ENCODE data around the gene MT3. TPM values are rescaled to one million over a fixed set of nuclear protein-coding genes. Genes with fewer than 3 reads are reported as not detected.
"Not testable (repeated sequence)": the region's sequence is repeated elsewhere in the genome, so short reads cannot be mapped to it uniquely, and the experiment has no call there.

The MT3 gene
- total RNA-seq, 1 experiment from 2014 or later, result not detected

GRCh38 chr16:56610017-56610608 lies 20.8 kb downstream of the MT3 start:
- DNase-seq (ENCODE audit: low read depth), result peak; percentile 92

DNA sequence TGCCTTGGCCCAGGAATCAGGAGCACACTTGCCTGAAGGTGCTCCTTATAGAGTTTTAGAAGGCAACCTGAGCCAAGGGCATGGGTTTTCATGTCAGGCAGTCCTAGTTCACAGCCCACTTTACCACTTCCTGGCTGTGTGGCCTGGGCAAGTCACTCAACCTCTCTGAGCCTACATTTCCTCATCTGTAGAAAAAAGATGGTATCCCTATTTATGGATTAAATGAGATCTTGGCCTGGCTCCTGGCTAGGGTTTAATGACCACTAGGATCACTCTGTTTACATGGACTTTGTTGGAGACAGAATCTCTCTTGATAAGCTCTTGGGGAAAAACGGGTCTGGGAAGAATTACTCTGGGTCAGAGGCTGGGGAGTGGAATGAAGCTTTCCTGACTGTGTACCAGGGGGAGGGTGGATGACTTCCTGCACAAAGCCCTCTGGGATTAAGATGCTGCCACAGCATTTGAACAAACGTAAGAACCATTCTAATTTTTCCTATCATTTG lies 21.3 kb downstream of the MT3 start:
- peak; percentile 56 for DNase-seq (ENCODE audit: low read depth)

- DNase-seq (ENCODE audit: low read depth), result peak; percentile 92
Measured at GRCh38 chr16:56611281-56611833, 22.0 kb downstream of the MT3 start.

GRCh38 chr16:56613706-56614105 lies 24.4 kb downstream of the MT3 start:
- peak; percentile 27 for DNase-seq (ENCODE audit: low read depth)

DNA sequence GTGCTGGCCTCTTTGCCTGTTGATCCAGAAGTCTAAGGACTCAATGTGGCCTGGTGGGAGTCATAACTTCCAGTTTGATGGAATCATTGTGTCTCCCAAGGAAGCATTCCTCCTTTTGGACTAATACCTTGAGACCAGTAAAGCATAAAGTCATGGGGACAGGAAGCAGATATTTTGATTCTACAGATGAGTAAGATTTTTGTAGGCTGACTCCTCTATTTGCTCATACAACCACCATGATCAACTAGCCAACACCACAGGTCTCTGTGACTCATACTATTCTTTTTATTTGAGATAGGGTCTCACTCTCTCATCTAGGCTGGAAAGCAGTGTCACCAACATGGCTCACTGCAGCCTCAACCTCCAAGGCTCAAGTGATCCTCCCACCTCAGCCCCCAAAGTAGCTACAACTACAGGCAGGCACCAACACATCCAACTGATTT lies 25.2 kb downstream of the MT3 start:
- peak; percentile 94 for DNase-seq (ENCODE audit: low read depth)

DNA sequence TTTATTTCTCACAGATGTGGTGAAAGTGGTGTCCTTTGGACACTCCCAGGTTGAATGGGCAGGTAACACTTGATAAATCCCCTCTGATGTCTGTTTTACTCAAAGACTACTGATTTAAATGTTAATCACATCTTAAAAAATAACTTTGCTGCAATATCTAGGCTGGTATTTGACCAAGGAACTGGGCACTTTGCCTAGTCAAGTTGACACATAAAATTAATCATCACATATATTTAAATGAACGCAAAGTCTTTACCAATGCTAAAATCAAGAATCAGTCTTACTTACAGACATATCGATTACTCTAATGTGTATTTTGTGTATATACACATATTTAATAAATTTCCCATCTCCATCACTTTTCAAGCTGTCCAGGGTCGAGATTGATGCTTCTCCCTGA lies 26.0 kb downstream of the MT3 start:
- DNase-seq (ENCODE audit: low read depth), result peak; percentile 77

GRCh38 chr16:56616608-56617211 lies 27.4 kb downstream of the MT3 start:
- no peak for DNase-seq (ENCODE audit: low read depth)

- no peak for DNase-seq (ENCODE audit: low read depth)
Measured at GRCh38 chr16:56617212-56618085, 28.1 kb downstream of the MT3 start.

GRCh38 chr16:56618138-56618537 lies 28.8 kb downstream of the MT3 start:
- no peak for DNase-seq (ENCODE audit: low read depth)

GRCh38 chr16:56620339-56620897 lies 31.1 kb downstream of the MT3 start:
- no peak for DNase-seq (ENCODE audit: low read depth)

GRCh38 chr16:56621665-56622445 lies 32.5 kb downstream of the MT3 start:
- peak; percentile 24 for DNase-seq (ENCODE audit: low read depth)

GRCh38 chr16:56623184-56623583 lies 33.9 kb downstream of the MT3 start:
- DNase-seq (ENCODE audit: low read depth), result not testable (repeated sequence)

GRCh38 chr16:56623637-56624036 lies 34.3 kb downstream of the MT3 start:
- no peak for DNase-seq (ENCODE audit: low read depth)

DNA sequence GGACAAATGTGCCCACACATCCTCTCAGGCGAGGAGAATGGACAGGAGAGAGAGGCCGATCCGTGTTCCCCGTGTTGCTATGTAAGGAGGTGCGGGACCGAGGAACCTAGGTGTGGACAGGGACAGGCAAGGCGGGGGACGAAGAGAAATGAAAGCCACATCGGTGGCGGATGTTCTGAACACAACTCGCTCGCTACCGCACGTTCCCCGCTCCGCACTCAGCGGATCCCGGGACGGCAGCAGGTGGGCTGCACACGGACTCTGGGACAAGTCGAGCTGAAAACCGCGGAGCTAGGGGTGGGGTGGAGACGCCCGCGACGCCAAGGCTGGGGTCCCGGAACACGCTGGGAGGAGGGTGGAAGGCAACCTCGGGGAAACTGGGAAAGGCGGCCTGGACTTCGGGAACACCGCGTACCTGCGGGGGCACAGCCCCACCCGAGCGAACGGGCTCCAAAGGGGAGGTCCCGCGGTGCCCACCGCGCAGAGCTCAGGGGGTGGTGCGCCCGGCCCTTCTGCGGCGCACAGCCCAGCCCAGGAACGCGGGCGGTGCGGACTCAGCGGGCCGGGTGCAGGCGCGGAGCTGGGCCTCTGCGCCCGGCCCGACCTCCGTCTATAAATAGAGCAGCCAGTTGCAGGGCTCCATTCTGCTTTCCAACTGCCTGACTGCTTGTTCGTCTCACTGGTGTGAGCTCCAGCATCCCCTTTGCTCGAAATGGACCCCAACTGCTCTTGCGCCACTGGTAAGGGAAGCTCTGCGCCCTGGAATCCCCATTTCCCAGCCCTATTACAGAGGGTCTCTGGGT lies 36.0 kb downstream of the MT3 start, which contains the start of gene MT1E:
Gene MT1E (plus strand): TSS at position 642 of the 803 bp plus-strand sequence. CDS start 71 bp downstream, at position 713.
- DNase-seq (ENCODE audit: low read depth), result peak; percentile 62

DNA sequence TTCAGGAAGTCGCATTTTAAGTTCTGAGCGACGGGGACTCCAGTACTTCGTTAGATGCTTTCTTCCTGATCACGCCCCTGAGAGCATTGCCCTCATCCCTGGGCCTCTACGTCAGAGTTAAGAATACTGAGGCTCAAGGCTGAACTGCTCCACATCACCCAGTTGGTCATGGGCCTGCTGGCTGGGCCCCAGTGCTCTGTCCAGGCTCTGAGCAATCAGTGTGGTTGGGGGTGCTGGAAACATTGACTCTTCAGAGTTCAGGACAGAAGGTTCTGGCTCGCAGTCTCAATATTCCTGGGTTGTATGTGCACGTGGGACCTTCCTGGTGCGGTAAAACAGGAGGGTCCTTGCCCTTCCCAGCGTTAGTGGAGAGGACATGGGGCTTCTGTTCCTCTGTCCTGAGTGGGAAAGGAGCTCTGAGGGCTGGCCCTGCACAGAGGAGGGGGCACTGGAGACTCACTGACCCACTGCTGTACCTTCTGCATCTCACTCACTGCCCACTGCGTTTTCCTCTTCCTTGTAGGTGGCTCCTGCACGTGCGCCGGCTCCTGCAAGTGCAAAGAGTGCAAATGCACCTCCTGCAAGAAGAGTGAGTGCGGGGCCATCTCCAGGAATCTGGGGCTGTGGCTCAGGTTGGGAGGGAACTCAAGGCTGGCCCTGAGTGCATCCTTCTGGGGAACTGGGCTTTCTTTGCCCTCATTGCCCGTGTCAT lies 36.8 kb downstream of the MT3 start:
- peak; percentile 63 for DNase-seq (ENCODE audit: low read depth)

GRCh38 chr16:56626685-56627084 lies 37.4 kb downstream of the MT3 start:
- DNase-seq (ENCODE audit: low read depth), result no peak

DNA sequence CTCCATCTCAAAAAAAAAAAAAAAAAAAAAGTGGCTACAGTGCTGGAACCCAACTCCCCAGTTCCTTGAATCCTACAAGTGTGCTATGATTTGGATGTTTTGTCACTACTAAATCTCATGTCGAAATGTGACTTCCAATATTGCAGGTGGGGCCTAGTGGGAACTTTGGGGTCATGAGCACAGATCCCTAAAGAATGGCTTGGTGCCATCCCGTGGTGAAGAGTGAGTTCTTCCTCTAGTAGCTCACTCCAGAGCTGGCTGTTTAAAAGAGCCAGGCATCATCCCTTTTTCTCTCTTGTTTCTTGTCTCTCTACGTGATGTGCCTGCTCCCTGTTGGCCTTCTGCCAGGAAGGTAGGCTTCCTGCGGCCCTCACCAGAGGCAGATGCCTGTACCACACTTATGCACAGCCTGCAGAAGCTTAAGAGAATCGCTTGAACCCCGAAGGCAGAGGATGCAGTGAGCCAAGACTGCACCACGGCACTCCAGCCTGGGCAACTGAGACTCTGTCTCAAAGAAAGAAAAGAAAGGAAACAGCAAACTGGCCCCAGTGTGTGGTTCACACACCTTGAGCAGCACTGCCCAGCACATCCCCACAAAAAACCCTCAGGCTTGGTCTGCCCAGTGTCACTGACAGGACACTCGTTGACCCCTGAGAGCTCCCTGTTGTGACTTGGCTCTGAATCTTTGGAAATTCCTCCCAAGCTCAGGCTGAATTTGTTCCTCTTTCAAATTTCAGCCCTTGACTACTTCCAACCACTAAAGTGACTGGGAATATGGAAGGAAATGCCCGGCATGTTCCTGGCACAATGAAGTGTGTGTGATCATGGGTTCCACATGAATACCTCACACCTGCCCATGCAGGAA lies 39.4 kb downstream of the MT3 start:
- peak; percentile 48 for DNase-seq (ENCODE audit: low read depth)

DNA sequence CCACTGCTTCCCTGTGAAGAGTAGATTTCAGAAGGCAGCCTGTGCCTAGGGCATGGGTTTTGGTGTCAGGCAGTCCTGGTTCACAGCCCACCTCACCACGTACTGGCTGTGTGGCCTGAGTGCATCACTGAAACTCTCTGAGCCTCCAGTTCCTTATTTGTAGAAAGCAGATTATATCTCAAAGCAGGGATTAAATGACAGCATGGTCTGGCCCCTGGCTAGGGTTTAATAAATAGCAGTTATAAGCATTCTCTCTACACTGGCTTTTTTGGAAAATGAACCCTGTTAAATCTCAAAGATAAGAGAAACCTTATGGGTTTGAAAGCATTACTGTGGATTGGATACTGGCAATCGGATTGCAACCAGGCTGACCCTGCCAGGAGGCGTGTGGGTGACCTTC lies 40.2 kb downstream of the MT3 start:
- DNase-seq (ENCODE audit: low read depth), result no peak

Data from M059J (cell line).